Fibroblast of the conjunctiva (primary cell): ENCODE data around the gene MRPL45.

Experiments
- DNase-seq: peaks from one replicate; pipeline ENCODE4 v3.0.0-alpha.2; 2010; ENCODE audit warnings: low read depth

MRPL45 gene

DNA sequence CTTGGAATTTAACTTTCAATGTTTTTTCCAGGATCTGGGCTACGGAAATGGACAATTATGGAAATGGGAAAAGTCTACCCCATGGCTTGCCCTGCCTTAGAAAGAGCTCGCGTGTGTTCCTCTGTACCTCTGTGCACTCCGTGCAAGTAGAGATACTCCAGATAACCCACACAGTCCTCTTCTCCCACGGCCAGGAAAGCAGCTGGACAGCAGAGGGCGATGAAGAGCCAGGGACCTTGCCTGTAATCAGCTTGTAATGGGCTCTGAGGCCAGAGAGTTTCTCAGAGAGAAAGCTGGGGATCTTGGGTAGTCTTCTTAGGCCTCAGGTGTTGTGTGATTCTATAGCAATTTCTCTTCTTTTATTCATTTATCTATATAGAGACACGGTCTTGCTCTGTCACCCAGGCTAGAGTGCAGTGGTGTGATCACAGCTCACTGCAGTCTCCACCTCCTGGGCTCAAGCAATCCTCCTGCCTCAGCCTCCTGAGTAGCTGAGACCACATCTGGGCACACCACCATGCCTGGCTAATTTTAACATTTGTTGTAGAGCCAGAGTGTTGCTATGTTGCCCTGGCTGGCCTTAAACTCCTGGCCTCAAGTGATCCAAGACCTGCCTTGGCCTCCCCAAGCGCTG is 52.2 kb downstream of the MRPL45 start:
- peak; percentile 77 for DNase-seq

- no peak for DNase-seq
Measured at GRCh38 chr17:38350035-38350434, 53.1 kb downstream of the MRPL45 start.

DNA sequence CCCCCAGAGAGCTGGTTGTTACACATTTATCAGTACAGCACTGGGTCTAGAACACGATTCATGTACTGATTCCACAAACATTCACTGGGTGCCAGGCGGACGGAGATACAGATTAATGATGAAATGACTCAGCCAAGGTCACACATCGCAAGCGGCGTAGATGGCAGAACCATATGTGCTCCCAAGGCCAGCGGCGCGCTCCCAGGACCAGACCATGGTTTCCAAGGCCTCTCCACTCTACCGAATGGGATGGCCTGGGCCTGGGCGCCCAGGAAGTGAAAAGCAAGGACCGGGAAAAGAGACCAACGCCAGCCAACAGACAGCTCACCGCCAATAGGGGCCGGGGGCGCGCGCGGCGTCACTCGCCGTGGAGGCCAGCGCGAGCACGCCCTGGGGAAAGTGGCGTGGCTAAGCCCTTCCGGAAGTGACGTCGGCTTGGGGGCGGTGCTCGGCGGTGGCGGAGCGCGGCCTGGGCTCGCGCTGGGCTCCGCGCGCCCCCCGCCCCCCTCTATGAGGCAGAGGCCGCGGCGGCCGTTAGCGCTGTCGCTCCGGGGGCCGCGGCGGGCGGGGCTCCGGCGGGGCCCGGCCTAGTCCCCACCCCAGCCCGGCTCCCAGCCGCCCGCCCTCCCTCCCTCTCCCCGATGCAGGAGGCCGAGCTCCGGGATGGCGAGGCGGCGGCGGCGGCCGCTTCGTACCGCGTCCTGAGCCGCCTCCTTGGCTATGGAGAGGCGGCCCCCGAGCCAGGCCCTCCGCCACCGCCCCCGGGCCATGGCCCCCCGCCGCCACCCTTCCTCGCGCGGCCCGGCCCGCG is 54.6 kb downstream of the MRPL45 start, which contains the start of gene SOCS7:
Gene SOCS7, plus strand, starts transcription at position 433 of the 811 bp plus-strand sequence. Its CDS starts 209 bp downstream, at position 642.
- peak; percentile 75 for DNase-seq

DNA sequence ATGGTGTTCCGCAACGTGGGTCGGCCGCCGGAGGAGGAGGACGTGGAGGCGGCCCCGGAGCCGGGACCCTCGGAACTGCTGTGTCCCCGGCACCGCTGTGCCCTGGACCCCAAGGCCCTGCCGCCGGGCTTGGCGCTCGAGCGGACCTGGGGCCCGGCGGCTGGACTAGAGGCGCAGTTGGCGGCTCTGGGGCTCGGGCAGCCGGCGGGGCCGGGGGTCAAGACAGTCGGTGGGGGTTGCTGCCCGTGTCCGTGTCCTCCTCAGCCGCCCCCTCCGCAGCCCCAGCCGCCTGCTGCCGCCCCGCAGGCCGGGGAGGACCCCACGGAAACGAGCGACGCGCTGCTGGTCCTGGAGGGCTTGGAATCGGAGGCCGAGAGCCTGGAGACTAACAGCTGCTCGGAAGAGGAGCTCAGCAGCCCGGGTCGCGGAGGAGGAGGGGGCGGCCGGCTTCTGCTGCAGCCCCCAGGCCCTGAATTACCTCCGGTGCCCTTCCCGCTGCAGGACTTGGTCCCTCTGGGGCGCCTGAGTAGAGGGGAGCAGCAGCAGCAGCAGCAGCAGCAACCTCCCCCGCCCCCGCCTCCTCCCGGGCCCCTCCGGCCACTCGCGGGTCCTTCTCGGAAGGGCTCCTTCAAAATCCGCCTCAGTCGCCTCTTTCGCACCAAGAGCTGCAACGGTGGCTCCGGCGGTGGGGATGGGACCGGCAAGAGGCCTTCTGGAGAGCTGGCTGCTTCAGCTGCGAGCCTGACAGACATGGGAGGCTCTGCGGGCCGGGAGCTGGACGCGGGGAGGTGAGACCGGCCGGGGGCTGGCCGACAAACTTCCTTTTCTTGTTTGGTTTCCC is 55.5 kb downstream of the MRPL45 start:
- DNase-seq: no peak

DNA sequence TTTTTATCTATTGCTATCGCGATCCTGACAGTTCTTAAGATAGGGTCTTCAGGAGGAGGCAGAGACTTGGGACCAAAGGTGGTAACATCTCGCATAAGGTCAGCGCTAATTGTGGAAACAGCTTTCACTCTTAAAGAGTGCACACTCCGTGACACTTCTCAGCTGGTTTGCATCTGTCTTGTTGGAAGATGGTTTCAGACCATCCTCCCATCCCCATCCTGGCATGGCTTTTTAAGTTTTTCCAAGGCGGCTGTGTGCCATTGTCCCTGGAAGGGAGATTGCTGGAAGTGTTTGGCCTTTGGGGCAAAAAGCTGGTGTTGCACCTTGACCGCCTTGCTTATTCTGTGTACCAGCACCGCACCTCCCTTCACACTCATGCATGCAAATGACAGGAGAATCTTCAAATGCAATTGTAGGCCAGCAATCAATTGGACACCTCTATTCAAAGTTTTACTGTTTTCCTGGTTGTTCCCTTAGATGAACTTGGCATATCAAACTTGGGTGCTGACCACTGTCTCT is 56.2 kb downstream of the MRPL45 start:
- DNase-seq: no peak

DNA sequence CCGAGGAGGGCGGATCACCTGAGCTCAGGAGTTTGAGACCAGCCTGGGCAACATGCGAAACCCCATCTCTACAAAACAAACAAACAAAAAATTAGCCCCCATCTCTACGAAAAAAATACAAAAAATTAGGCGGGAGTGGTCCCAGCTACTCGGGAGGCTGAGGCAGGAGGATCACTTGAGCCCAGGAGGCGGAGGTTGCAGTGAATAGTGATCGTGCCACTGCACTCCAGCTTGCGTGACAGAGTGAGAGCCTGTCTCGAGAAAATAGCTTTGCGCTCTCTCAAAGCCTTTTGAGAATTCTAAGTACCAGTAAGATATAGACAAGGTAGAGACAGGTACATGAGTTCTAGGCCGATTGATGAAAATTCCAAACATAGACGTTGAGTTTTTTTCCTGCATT is 56.7 kb downstream of the MRPL45 start:
- no peak for DNase-seq

- DNase-seq: no peak
Measured at GRCh38 chr17:38354466-38354865, 57.5 kb downstream of the MRPL45 start.

DNA sequence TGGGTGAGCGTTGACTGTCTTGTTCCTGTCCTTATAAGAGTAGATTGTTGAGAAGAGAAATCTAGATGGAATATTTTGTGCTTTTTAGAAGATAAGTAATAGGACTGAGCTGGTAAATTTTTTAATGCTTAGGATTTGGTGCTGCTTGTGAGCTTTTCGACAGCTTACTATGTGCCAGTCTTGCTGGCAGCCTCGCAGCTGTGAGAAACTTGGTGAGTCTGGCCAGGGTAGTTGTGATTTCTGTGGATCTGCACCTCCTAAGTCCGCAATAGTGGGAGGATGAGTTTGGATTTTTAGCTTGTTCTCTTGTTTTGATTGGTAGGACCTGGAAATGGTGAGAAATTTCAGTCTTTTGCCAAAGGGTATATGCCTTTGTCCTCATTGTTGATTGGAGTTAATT is 58.3 kb downstream of the MRPL45 start:
- no peak for DNase-seq

DNA sequence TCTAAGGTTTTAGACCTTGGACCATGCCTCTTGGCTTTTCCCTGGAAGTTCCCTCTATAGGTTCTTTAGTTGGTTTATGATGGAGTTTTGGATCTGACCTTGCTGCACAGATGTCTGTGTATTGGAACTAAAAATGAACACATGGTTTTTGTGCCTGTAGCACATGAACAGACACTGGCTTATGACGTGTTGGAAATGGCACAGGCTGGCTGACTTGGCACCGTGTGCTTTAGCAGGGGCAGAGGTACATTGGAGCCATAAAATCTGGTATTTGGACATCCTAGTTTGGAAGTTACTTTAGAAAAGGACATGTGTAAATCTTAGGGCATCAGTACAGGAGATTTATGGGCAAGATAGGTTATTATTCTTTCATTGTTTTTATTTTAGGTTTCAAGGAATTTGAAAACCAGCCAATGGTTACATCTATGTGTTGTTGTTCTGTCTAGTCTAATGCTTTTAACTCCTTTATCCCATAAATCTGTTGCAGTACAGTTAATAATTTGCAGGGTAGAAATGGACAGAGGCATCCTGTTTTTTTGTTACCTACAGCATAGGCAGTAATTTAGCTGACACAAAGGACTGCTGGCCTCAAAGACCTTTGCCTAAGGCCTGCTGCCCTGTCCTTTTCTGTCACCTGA is 60.6 kb downstream of the MRPL45 start:
- no peak for DNase-seq

GRCh38 chr17:38358586-38359513 is 61.9 kb downstream of the MRPL45 start:
- DNase-seq: no peak

DNA sequence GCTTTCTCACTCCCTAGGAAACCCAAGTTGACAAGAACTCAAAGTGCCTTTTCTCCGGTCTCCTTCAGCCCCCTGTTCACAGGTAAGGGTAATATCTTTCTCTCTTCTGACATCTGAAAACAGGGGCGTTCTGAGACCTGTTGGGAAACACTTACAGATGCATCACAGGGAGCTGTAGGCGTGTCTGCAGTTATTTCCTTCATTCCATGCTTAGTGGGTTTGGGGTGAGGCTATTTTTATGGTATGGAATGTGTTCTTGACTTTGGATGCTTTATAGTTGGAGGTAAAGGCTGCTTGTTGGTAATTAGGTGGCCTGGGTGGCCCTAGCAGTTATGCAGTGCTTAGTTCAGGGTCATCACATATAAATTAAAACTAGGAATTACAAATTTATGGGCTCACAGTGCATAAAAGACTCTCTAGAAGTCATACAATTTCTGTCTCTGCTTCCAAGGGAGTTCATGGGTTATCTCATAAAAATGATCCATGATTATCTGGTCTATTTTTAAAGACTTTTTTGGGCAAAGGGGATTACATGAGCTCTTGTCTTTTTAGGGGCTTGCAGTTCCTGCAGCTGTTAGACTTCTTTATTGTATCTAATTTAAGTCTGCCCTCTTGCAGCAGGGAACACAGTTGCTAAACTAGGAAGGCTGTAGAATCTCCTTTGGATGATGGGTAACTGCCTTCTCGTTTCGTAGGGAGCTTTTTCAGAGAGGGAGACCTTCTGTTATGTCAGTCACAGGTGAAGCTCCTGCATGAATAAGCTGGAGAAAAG is 64.9 kb downstream of the MRPL45 start:
- no peak for DNase-seq

DNA sequence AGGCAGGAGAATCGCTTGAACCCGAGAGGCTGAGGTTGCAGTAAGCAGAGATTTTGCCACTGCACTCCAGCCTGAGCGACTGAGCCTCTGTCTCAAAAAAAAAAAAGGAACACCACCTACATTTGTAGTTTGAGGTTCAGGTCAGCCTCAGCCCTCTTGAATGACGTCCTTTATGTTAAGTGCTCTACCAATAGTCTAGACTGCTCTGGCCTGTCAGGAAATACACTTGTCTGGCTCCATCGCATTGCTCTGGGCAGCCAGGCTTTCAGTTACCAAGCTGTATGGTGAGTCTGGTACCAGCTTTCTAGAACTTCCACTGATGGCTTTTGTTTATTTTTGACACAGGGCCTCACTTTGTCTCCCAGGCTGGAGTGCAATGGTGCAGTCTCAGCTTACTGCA is 66.0 kb downstream of the MRPL45 start:
- DNase-seq: no peak

GRCh38 chr17:38364741-38365140 is 67.8 kb downstream of the MRPL45 start:
- no peak for DNase-seq

GRCh38 chr17:38369124-38369886 is 72.3 kb downstream of the MRPL45 start:
- no peak for DNase-seq
